ENCODE results near the gene VWF.

VWF gene

DNA sequence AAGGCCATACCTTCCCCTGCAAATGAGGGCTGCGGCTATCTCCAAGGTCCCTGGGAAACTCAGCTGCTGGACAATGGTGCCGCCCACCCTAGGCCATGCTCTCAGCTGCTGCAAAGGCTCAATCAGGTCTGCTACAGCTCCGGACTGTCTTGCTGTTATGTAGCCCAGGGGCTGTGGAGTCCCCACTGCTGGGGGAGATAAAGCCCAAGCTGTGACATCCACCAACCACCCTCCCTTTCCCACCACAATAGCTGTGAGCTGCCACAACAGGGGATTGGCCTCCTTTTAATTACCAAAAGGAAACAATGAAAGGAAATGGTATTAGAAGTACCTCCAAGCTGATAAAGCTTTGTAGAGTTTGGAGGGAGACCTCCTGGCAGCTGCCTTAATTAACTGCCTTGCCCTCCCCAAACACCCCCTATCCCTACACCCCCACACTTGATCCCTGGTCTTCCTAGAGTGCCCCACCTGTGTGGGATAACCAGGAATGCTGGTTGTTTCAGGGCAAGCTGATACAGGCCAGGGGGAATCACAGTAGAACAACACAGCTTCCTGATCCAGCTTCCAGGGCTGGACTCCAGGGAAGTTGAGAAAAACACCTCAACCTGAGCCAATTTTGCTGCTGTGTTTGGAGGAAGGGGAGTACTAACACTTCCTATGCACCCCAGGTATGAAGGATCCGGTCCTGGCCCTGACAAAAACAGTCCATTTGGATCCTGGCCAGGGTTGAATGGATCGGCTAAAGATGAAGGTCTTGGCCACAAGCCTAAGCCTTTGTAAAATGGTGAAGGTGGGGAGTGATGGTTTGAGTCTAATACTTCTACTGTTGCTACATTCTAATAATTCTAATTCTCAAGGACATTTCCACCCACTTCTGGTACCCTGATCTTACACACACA lies at the start of gene VWF:
TSS of gene VWF (minus strand) at position 260 of the 899 bp plus-strand sequence. CDS start 1,474 bp downstream, outside the sequence.
- Histone ChIP-seq H3K27me3 (ENCODE audit: insufficient read depth, low read length) (no peaks in the 10 kb centered on the region), H3K36me3 (ENCODE audit: insufficient read depth, low read length) (no peaks in the 10 kb centered on the region), H3K27ac (ENCODE audit: low read depth, low read length) (no peak within 1 kb of the TSS), H2AFZ (ENCODE audit: low read length, unreplicated experiment) (no peak within 1 kb of the TSS), H3K4me3 (ENCODE audit: low read depth, low read length) (no peak within 1 kb of the TSS), H3K79me2 (ENCODE audit: control insufficient read depth, insufficient read depth, low read length, unreplicated experiment) (no peaks in the 10 kb centered on the region), H3K4me1 (ENCODE audit: control insufficient read depth, insufficient read depth, low read length, unreplicated experiment) (no peaks in the 10 kb centered on the region)

DNA sequence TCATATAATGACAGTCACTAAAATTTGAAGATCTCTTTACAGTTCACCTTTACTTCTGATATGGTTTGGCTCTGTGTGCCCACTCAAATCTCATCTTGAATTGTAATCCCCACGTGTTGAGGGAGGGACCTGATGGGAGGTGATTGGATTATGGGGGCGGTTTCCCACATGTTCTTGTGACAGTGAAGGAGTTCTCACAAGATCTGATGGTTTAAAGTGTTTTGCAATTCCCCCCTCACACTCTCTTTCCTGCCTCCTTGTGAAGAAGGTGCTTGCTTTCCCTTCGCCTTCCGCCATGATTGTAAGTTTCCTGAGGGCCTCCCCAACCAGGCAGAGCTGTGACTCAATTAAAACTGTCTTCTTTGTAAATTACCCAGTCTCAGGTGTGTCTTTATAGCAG lies 48.4 kb upstream of the VWF start:
- Histone ChIP-seq H3K27me3 (ENCODE audit: insufficient read depth, low read length) (no peaks in the 10 kb centered on the region), H3K4me1 (ENCODE audit: control insufficient read depth, insufficient read depth, low read length, unreplicated experiment) (peaks cover 7% of the 10 kb centered on the region), H3K27ac (ENCODE audit: low read depth, low read length) (no peak overlapping the region), H3K4me3 (ENCODE audit: low read depth, low read length) (no peak overlapping the region), H2AFZ (ENCODE audit: low read length, unreplicated experiment) (no peak overlapping the region), H3K79me2 (ENCODE audit: control insufficient read depth, insufficient read depth, low read length, unreplicated experiment) (no peaks in the 10 kb centered on the region), H3K36me3 (ENCODE audit: insufficient read depth, low read length) (no peaks in the 10 kb centered on the region)

DNA sequence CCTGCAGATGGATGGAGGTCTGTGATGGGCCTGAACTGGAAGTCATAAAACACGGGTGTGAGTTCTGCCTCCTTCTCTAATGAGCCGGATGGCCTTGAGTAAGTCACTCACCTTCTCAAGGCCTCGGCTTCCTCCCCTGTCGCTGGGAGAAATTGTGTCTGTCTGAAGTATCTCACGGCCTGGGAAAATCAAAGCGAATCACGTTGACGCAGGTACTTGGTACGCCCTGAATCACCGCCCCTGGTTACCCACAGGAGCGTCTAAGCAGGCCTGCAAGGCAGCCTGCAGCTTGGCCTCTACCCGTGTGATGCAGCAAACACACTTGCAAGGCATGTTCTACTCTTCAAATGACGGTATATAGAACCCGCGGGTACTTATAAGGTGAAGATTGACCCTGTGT lies 47.6 kb upstream of the VWF start:
- H3K27me3 ChIP-seq (ENCODE audit: insufficient read depth, low read length), result no peaks in the 10 kb centered on the region
- peaks cover 14% of the 10 kb centered on the region for H3K4me1 ChIP-seq (ENCODE audit: control insufficient read depth, insufficient read depth, low read length, unreplicated experiment)
- no peaks in the 10 kb centered on the region for H3K79me2 ChIP-seq (ENCODE audit: control insufficient read depth, insufficient read depth, low read length, unreplicated experiment)
- H3K4me3 ChIP-seq (ENCODE audit: low read depth, low read length), result no peak overlapping the region
- H3K27ac ChIP-seq (ENCODE audit: low read depth, low read length), result no peak overlapping the region
- H3K36me3 ChIP-seq (ENCODE audit: insufficient read depth, low read length), result no peaks in the 10 kb centered on the region
- no peak overlapping the region for H2AFZ ChIP-seq (ENCODE audit: low read length, unreplicated experiment)

DNA sequence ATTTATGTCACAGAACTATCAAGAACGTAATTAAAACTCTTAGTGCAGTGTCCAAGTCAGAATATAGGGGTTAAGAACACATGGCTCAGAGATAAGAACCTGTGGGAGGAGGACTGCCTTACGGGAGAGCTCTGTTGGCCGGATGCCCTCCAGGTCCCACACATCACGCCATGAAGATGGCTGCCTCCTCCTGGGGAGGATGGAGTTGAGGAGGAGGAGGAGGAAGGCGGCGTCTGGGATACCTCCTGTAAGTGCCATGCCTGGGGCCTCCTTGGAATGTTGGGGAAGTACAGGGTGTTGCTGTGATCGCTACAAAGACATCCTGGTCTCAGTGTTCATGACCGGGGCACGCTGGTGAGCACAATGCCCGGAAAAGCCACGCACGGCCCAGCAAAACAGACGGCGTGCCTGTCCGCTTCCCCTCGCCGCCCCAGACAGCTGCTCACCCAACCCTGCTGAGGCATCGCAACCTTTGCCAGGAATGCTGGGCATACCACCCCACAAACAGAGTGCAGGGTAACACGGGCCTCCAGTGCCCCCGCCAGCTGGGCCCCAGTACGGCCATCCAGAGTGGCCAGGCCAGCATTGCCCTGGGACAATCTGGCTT lies 47.0 kb upstream of the VWF start:
- no peak overlapping the region for H3K4me3 ChIP-seq (ENCODE audit: low read depth, low read length)
- no peaks in the 10 kb centered on the region for H3K27me3 ChIP-seq (ENCODE audit: insufficient read depth, low read length)
- no peaks in the 10 kb centered on the region for H3K79me2 ChIP-seq (ENCODE audit: control insufficient read depth, insufficient read depth, low read length, unreplicated experiment)
- no peak overlapping the region for H2AFZ ChIP-seq (ENCODE audit: low read length, unreplicated experiment)
- no peaks in the 10 kb centered on the region for H3K36me3 ChIP-seq (ENCODE audit: insufficient read depth, low read length)
- no peak overlapping the region for H3K27ac ChIP-seq (ENCODE audit: low read depth, low read length)
- H3K4me1 ChIP-seq (ENCODE audit: control insufficient read depth, insufficient read depth, low read length, unreplicated experiment), result peaks cover 20% of the 10 kb centered on the region

DNA sequence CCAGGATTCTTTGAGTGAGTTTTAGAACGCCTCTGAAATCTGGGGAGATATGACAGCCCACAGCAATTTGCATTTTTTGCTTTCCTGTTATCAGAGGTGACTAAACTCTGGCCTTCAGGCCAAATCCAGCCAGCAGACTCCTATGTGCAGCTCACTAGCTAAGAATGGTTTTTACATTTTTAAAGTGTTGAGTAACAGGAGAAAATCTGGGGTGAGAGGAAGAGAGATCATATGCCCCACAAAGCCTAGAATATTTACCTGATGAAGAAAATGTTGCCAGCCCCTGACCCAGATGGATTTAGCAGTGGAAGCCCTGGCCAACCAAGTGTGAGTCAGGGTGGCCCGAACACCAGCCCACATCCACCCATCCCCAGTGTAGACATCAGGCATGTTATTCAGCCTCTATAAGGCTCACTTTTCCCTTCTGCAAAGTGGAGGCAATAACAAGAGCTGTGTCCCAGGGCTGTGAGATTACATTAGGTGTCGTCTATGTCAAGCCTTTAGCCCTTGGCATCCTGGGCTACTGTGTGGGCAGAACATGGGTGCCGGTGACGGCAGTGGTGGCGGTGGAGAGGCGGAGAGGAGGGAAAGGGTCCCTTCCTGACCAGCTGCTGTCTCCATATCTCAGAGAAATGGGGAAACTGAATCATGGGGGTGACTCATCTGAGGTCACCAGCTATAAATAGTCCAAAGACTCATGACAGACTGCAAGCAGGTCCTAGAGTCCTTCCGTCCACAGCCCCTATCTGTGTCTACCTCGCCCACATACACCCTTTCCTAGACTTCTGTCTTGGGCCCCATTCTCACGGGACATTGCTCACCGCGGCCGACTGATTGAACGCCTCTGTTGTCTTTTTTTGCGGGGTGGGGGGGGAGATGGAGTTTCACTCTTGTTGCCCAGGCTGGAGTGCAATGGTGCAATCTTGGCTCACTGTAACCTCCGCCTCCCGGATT lies 43.1 kb upstream of the VWF start:
- Histone ChIP-seq H3K4me1 (ENCODE audit: control insufficient read depth, insufficient read depth, low read length, unreplicated experiment) (peaks cover 20% of the 10 kb centered on the region), H3K36me3 (ENCODE audit: insufficient read depth, low read length) (no peaks in the 10 kb centered on the region), H3K4me3 (ENCODE audit: low read depth, low read length) (peak overlapping the region; percentile 5), H3K27me3 (ENCODE audit: insufficient read depth, low read length) (no peaks in the 10 kb centered on the region), H3K79me2 (ENCODE audit: control insufficient read depth, insufficient read depth, low read length, unreplicated experiment) (no peaks in the 10 kb centered on the region), H2AFZ (ENCODE audit: low read length, unreplicated experiment) (peak overlapping the region; percentile 59), H3K27ac (ENCODE audit: low read depth, low read length) (peak overlapping the region; percentile 93)

DNA sequence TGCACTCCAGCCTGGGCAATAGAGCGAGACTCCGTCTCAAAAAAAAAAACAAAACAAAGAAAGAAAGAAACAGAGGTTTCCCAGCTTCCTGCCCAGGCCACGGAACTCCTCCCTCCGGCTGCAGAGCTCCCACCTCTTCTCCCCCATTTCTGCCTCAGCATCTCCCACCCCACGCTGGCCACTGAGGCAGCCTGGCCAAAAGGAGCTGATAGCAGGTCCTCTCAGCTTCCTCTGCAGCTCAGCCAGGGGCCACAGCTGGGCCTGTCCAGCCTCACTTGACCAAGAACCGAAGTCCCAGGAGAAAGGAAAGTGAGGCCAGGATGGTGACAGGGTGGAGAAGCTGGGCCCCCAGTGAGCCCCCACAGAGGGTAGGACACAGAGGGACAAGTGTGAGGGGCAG lies 42.3 kb upstream of the VWF start:
- peak overlapping the region; percentile 27 for H2AFZ ChIP-seq (ENCODE audit: low read length, unreplicated experiment)
- no peaks in the 10 kb centered on the region for H3K79me2 ChIP-seq (ENCODE audit: control insufficient read depth, insufficient read depth, low read length, unreplicated experiment)
- no peaks in the 10 kb centered on the region for H3K27me3 ChIP-seq (ENCODE audit: insufficient read depth, low read length)
- H3K36me3 ChIP-seq (ENCODE audit: insufficient read depth, low read length), result no peaks in the 10 kb centered on the region
- H3K4me3 ChIP-seq (ENCODE audit: low read depth, low read length), result peak overlapping the region; percentile 5; the same call in 1 of the 2 replicates
- H3K4me1 ChIP-seq (ENCODE audit: control insufficient read depth, insufficient read depth, low read length, unreplicated experiment), result peaks cover 20% of the 10 kb centered on the region
- peak overlapping the region; percentile 93 for H3K27ac ChIP-seq (ENCODE audit: low read depth, low read length)

DNA sequence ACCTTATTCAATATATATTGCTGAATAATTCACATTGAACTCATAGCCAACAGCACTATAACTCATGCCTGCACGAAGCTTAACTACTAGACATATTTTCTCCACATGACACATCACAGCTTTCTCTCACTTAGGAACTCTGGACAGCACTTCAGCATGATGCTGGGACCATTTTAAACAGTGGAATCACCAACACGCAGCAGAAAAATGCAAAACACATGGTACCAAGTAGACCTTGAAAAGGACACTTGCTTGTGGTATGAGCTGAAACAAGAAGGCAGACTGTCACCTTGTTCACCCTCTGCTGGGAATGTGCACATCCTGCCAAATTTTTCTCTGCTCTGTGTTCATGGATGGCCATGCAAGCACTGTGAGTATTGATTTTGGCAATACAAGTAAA lies 40.9 kb upstream of the VWF start:
- Histone ChIP-seq H2AFZ (ENCODE audit: low read length, unreplicated experiment) (no peak overlapping the region), H3K4me3 (ENCODE audit: low read depth, low read length) (no peak overlapping the region), H3K36me3 (ENCODE audit: insufficient read depth, low read length) (no peaks in the 10 kb centered on the region), H3K27me3 (ENCODE audit: insufficient read depth, low read length) (no peaks in the 10 kb centered on the region), H3K79me2 (ENCODE audit: control insufficient read depth, insufficient read depth, low read length, unreplicated experiment) (no peaks in the 10 kb centered on the region), H3K4me1 (ENCODE audit: control insufficient read depth, insufficient read depth, low read length, unreplicated experiment) (peaks cover 20% of the 10 kb centered on the region), H3K27ac (ENCODE audit: low read depth, low read length) (no peak overlapping the region)

DNA sequence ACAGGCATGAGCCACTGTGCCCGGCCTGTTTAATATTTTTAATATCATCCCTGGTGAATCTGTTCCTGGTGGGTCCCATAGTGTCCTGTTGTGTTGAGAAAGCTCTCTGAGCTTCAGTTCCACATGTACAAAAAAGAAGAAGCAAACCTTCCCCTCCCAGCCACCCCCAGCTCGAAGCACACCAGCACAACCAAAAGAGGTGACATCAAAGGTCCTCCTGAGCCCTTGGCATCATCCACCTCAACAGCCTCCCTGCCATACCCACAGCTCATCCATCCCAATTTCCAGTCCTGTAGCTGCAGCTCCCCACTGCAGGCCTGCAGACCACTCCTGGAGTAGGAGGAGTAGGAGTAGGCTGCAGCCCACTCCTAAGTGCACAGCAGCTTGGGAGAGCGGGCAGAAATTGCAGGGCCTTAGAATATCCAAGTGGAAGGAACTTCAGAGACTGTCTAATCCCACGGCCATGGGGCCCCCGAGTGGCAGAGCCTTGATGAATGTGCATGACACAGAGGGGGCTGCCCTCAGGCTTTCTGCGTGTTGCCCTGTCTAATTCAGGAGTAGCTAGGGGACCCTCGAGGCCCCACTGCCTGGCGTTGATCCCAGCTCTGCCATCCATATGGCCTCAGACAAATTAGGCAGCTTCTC lies 39.1 kb upstream of the VWF start:
- Histone ChIP-seq H3K27me3 (ENCODE audit: insufficient read depth, low read length) (no peaks in the 10 kb centered on the region), H3K4me1 (ENCODE audit: control insufficient read depth, insufficient read depth, low read length, unreplicated experiment) (peaks cover 17% of the 10 kb centered on the region), H2AFZ (ENCODE audit: low read length, unreplicated experiment) (no peak overlapping the region), H3K36me3 (ENCODE audit: insufficient read depth, low read length) (no peaks in the 10 kb centered on the region), H3K27ac (ENCODE audit: low read depth, low read length) (no peak overlapping the region), H3K4me3 (ENCODE audit: low read depth, low read length) (no peak overlapping the region), H3K79me2 (ENCODE audit: control insufficient read depth, insufficient read depth, low read length, unreplicated experiment) (no peaks in the 10 kb centered on the region)

DNA sequence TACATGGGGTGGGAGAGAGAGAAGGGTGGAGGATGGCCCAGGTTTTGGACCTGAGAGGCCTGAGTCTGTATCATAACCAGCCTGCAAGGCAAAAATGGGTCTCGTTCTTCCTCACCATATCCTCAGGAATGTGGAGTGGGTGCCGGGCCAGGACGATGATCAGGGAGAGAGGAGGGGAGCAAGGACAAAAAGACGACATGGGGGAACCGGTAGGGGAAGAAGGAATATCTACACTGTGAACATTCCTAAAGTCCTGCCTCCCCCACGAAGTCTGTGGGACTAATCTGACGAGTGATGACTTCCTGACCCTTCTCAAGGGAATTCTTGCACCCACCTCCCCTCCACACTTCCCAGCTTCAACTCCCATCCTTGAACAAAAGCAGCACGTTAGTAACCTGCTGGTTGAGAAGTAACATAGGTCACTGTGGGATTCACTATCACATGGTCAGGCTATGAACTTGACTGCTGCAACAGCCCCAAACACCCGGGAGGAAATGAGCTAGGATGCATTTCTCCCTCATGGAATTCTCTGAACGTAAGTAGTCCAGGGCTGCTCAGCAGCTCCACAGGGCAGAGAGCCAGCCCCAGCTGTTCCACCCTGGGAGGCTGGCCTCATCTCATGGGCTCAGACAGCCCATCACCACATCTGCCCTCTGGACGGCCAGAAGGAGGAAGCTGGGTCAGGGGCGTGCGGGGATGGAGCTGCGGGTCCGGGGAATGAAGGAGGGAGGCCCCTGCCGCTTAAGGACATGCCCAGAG lies 36.8 kb upstream of the VWF start:
- H3K79me2 ChIP-seq (ENCODE audit: control insufficient read depth, insufficient read depth, low read length, unreplicated experiment), result no peaks in the 10 kb centered on the region
- H2AFZ ChIP-seq (ENCODE audit: low read length, unreplicated experiment), result no peak overlapping the region
- H3K4me1 ChIP-seq (ENCODE audit: control insufficient read depth, insufficient read depth, low read length, unreplicated experiment), result no peaks in the 10 kb centered on the region
- H3K27me3 ChIP-seq (ENCODE audit: insufficient read depth, low read length), result no peaks in the 10 kb centered on the region
- H3K36me3 ChIP-seq (ENCODE audit: insufficient read depth, low read length), result no peaks in the 10 kb centered on the region
- no peak overlapping the region for H3K27ac ChIP-seq (ENCODE audit: low read depth, low read length)
- no peak overlapping the region for H3K4me3 ChIP-seq (ENCODE audit: low read depth, low read length)

Measured in ACC112 (cell line).